ENCODE data around the gene SPDEF. TPM values are rescaled to one million over a fixed set of nuclear protein-coding genes. Genes with fewer than 3 reads are reported as not detected.

The SPDEF gene
- total RNA-seq, 1 donor from 2014 or later, result 0.12 TPM

- Mint-ChIP-seq H3K4me1 (peaks cover 24% of the 10 kb centered on the region), H3K4me3 (no peak overlapping the region), H3K9me3 (no peaks in the 10 kb centered on the region), H3K36me3 (ENCODE audit: low read depth) (no peaks in the 10 kb centered on the region), H3K27ac (ENCODE audit: unreplicated experiment) (no peak overlapping the region), H3K27me3 (ENCODE audit: low read depth) (no peaks in the 10 kb centered on the region)
- no peak for TF ChIP-seq CTCF (conservative IDR thresholded peaks at IDR 0.05)
- DNase-seq (ENCODE audit: low read depth, low spot score), result no peak
Measured at GRCh38 chr6:34600101-34600500, 44.0 kb upstream of the SPDEF start.

- Mint-ChIP-seq H3K4me1 (peaks cover 24% of the 10 kb centered on the region), H3K27me3 (ENCODE audit: low read depth) (no peaks in the 10 kb centered on the region), H3K4me3 (no peak overlapping the region), H3K36me3 (ENCODE audit: low read depth) (no peaks in the 10 kb centered on the region), H3K9me3 (no peaks in the 10 kb centered on the region), H3K27ac (ENCODE audit: unreplicated experiment) (no peak overlapping the region)
- TF ChIP-seq CTCF (conservative IDR thresholded peaks at IDR 0.05), result no peak
- DNase-seq (ENCODE audit: low read depth, low spot score), result no peak
Measured at GRCh38 chr6:34598712-34599111, 42.6 kb upstream of the SPDEF start.

- no peak overlapping the region for H3K4me3 Mint-ChIP-seq
- no peaks in the 10 kb centered on the region for H3K9me3 Mint-ChIP-seq
- no peaks in the 10 kb centered on the region for H3K27me3 Mint-ChIP-seq (ENCODE audit: low read depth)
- peak overlapping the region; percentile 0 for H3K27ac Mint-ChIP-seq (ENCODE audit: unreplicated experiment)
- TF ChIP-seq CTCF (conservative IDR thresholded peaks at IDR 0.05), result no peak
- no peak for DNase-seq (ENCODE audit: low read depth, low spot score)
- H3K4me1 Mint-ChIP-seq, result peaks cover 24% of the 10 kb centered on the region
- no peaks in the 10 kb centered on the region for H3K36me3 Mint-ChIP-seq (ENCODE audit: low read depth)
Measured at GRCh38 chr6:34597605-34598353, 41.6 kb upstream of the SPDEF start.

- peak overlapping the region; percentile 21 for H3K27ac Mint-ChIP-seq (ENCODE audit: unreplicated experiment)
- no peak for DNase-seq (ENCODE audit: low read depth, low spot score)
Measured at GRCh38 chr6:34596798-34597197, 40.7 kb upstream of the SPDEF start.

GRCh38 chr6:34595332-34596184 lies 39.4 kb upstream of the SPDEF start:
- no peak for TF ChIP-seq CTCF (conservative IDR thresholded peaks at IDR 0.05)
- Mint-ChIP-seq H3K4me1 (peaks cover 4% of the 10 kb centered on the region), H3K9me3 (no peaks in the 10 kb centered on the region), H3K4me3 (no peak overlapping the region), H3K27me3 (ENCODE audit: low read depth) (no peaks in the 10 kb centered on the region), H3K27ac (ENCODE audit: unreplicated experiment) (no peak overlapping the region), H3K36me3 (ENCODE audit: low read depth) (no peaks in the 10 kb centered on the region)
- no peak for DNase-seq (ENCODE audit: low read depth, low spot score)

More at GRCh38 chr6:34596798-34597197, 40.7 kb upstream of the SPDEF start:
- no peak overlapping the region for H3K4me3 Mint-ChIP-seq
- TF ChIP-seq CTCF (conservative IDR thresholded peaks at IDR 0.05), result no peak
- no peaks in the 10 kb centered on the region for H3K27me3 Mint-ChIP-seq (ENCODE audit: low read depth)
- H3K36me3 Mint-ChIP-seq (ENCODE audit: low read depth), result no peaks in the 10 kb centered on the region
- H3K9me3 Mint-ChIP-seq, result no peaks in the 10 kb centered on the region
- H3K4me1 Mint-ChIP-seq, result peaks cover 16% of the 10 kb centered on the region
